Inflammatory macrophage treated with lipopolysaccharide for 4 hours (primary cell): ENCODE data around the gene ZNF594.
"Not testable (repeated sequence)": the region's sequence is repeated elsewhere in the genome, so short reads cannot be mapped to it uniquely, and the experiment has no call there.

ENCODE experiments used
- DNase-seq: peaks from one replicate; pipeline ENCODE4 v3.0.0-alpha.2; 2020

ZNF594 gene

DNA sequence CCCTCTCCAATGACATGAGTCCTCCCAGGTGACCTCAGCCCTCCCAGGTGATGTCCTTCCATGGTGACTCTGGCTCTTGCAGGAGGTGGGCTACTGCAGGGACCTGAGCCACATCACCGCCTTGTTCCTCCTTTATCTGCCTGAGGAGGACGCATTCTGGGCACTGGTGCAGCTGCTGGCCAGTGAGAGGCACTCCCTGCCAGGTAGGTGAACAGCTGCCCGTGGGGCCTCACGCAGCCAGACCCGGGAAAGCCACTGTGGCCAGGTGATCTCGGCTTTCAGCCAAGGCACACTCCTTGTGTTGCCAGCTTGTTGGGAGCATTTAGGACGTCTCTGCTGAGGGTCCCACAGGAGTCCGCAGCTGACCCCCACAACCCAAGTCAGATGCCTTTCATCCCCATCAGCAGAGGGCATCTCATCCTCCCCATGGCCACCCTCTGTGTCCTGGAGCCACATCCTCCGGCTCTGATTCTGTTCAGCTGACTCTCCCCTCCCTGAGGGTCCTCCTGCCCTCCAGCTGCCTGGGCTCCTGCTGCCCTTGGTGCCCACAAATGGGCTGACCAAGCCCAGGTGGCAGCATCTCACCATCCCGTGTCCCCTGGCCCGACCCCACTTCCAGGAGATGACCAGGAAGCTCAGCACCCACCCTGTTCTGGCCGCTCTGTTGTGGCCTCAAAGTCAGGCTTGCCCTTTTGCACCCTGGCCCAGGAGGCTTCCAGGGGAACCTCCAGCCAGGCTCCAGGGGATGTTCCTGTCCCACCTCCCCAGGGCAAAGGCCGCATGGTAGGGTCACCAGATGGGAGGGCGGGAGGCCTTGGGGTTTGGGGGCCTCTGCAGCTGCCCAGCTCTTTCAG, 55.7 kb downstream of the ZNF594 start:
- no peak for DNase-seq

DNA sequence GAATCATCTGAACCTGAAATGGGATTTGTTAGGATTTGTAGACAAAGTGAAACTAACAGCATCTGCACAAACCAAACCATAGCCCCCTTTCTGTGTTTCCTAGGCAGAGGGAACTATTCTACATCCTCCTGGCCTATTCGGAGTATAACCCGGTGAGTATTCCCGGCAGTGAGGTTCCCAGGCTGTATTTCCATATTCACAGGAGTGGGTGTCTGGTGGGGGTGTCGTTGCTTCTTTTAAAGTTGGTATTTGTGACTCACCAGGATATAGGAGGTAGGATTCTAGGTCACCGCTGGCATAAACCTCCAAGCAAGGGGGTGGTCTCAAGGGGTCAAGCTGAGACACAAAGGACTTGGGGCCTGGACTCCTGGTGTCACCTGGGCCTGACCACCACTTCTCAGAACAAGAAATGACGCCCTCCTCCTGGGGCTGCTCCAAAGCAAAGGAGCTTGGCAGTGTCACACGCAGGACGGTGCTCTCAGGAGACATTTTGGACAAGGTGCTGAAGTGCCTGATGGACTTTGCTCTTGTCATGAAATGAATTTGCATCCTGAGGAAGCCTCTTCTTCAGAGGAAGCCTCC, 56.4 kb downstream of the ZNF594 start:
- DNase-seq, result not testable (repeated sequence)

DNA sequence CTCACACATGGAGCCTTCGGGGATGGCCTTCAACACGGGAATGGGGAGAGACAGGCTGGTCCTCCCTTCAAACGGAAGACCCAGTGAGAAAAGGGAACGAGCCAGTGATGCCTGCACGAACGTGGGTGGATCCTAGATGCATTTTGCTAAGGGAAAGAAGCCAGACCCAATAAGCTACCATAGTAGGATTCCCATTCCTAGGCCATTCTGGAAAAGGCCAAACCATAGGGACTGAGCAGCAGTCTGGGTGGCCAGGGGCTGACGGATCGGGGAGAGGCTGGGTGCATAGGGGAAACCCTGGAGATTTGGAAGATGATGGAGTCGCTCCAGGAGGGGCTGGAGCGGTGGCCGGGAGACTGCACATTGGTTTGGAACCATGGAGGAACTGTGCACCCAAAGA, 57.1 kb downstream of the ZNF594 start:
- DNase-seq, result not testable (repeated sequence)

DNA sequence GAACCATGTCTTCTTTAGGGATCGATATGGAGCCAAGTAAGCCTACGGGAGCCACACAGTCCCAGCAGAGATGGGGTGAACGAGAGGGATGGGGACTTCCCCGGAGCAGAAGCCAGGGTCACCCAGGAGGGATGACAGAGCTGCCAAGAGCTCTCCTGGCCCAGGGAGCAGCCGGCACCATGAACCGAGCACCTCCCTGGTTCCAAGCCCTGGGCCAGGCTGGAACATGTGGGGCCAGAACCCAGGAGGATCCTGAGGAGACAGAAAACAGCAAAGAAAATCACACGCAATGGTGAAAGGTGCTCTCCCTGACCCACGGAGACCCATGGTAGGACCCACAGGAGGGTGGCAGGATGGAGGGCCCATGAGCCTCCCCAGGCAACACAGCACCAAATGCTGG, 57.7 kb downstream of the ZNF594 start:
- DNase-seq, result not testable (repeated sequence)

DNA sequence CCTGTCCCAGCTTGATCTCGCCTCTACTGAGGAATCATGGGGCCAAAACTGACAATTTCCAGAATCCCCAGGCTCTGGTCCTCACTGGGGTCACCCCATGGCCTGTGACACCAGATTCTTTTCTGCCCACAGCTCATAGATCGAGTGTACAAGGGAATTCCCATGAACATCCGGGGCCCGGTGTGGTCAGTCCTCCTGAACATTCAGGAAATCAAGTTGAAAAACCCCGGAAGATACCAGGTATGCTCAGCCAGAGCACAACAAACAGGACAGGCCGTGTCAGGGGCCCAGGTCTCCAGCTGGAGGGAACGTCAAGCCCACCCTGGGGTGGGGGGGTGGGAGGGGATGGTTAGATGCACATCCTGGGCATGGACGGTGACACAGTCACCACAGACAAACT, 58.4 kb downstream of the ZNF594 start:
- DNase-seq, result no peak

DNA sequence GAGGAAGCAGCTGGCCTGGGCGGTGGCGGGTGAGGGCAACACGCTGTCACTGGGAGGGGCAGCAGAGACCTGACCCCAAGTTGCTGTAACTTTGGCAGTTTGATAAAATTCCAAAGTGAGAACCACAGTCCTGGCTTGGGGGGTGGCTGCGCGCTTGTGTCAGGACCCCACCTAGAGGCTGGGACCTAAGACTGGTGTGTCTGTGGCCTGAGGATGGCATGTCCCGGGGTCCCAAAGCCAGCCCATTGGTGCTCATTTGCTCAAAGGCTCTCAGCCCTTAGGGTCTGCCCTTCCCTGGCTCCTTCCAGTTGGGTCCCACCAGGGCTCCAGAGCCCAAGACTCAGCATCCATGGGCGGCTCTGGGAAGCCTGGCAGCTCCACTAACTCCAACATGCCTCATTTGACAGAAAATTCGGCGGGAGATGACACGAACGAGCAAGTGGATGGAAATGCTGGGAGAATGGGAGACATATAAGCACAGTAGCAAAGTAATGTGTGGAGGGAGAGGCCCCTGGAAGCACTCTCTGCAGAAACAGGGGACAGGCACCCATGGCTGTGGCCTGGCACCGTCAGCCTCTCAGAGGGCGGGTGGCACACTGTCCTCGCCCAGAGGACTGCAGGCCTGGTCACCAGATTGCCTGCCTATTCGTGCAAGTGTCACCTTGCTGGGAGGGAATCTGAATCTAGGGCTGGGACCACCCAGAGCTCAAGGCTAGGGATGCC, 59.0 kb downstream of the ZNF594 start:
- not testable (repeated sequence) for DNase-seq

DNA sequence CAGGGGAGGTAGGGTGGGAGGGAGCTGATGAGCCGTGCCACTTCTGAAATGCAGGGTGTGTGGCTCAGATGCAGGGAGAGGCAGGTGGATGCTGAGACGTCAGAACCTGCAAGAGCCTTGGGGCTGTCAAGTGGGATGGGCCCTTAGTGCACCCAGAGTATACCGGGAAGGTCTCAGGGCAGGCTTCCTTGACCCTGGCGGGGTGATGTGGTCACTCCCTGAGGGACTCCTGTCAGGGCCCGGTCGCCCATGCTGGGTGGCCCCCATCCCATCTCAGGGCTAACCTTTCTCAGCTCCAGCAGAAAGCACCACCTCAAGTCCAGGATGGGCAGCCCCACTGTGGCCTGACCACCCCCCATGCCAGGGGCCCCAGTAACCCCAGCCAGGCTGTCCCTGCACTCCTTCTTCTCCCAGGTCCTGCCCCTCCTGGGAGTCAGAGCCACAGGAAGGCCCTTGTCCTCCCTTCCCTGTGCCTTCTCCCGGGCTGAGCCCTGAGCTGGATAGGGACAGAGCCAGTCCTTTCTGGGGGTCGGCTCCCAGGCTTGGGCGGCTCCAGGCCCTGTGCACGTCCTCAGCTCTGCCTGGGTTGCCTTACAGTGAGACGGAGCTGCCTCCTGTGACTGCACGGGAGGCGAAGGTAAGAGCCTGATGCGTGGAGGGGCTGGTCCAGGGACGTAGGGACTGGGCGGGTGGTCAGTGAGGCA, 59.7 kb downstream of the ZNF594 start:
- not testable (repeated sequence) for DNase-seq

DNA sequence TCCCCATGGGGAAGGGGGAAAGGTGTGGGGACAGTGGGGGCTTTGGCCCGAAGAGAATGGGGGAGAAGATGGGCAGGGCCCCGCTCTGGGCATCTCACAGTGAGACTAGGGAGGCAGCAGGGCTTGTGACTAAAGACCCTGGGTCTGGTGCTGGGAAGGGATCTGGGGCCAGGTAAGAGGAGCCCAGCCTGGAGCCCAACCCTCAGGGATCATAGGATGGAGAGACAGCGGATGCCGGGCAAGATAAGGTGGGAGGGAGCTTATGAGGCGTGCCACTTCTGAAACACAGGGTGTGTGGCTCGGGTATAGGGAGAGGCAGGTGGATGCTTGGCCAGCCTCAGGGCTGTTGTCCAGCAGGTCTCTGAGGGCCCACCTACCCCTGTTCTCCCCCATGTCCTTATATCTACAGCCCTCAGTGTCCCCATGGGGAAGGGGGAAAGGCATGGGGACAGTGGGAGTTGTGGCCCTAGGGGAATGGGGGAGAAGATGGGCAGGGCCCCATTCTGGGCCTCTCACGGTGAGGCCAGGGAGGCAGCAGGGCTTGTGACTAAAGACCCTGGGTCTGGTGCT, 60.4 kb downstream of the ZNF594 start:
- no peak for DNase-seq

DNA sequence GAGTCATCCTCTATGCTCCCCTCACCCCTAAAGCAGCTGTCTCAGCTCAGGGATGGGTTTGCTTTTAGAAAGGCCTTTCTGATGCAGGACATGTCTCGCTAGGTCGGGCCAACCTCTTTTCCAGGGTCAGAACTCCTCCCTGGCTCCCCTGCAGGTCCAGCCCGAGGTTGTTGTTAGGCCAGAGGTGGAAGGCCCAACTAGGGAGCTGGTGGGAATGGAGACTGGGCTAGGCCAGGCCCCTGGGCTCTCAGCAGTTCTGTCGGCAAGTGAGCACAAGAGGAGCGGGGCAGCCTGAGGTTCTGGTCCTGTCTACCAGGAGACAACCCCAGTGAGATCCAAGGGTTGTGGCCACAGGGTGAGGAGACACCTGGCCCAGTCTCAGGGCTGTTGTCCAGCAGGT, 61.0 kb downstream of the ZNF594 start:
- DNase-seq, result not testable (repeated sequence)

DNA sequence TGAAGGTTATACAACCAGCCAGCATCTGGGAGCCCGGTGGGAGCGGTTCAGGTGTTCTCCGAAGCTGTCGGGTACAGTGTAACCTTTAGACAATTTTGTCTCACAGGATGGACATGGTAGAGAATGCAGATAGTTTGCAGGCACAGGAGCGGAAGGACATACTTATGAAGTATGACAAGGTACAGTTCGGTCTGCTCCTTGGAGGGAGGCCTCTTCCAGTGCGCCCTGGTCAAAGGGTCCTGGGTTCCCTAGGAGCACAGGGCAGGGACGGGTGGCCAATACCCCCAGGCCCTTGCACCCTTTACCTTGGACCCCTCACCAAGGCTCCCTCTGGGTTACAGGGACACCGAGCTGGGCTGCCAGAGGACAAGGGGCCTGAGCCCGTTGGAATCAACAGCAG, 61.4 kb downstream of the ZNF594 start:
- not testable (repeated sequence) for DNase-seq

DNA sequence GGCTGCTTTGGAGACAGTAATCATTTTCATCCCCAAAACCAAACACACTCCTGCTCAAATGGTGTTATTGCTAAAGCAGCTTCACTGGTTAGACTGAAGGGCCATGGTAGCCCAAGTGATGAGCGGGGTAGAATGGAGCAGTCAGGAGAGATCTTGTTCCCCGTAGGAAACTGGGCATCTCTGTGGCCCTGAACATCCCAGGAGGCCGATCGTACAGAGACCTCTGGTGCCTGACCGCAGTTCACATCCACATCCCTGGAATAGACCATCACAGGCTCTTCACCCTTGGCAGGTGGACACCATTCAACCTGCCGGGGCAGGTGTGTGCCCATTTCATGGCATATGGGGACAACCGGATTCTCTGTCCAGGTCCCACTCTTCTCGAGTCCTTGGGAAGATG, 61.9 kb downstream of the ZNF594 start:
- DNase-seq, result not testable (repeated sequence)
